Liver (tissue), 9 donors: ENCODE measurements around the gene ANKFN1. TPM values are rescaled to one million over a fixed set of nuclear protein-coding genes. Genes with fewer than 3 reads are reported as not detected.

Experiments
- DNase-seq: peaks from one replicate; pipeline ENCODE4 v3.0.0-alpha.2; 2017; ENCODE audit warnings: low spot score
- H3K27ac ChIP-seq, 2 donors: one replicate each; pipeline ENCODE4 v1.7.0; 2013; ENCODE audit warnings: inconsistent platforms in 2 of 2, low read length in 2 of 2, control low read depth in 1 of 2, low read depth in 1 of 2, mild to moderate bottlenecking in 1 of 2
- H3K27me3 ChIP-seq, 4 donors: one replicate each; pipeline versions ENCODE4 v1.6.1 to v1.7.0; 2013; ENCODE audit warnings: low read length in 3 of 4, inconsistent platforms in 1 of 4, mild to moderate bottlenecking in 1 of 4, moderate library complexity in 1 of 4; ENCODE audit not compliant: control insufficient read depth in 4 of 4, insufficient read depth in 4 of 4
- H3K36me3 ChIP-seq, 4 donors: one replicate each; pipeline versions ENCODE4 v1.6.1 to v1.7.0; 2013; ENCODE audit warnings: low read length in 3 of 4, mild to moderate bottlenecking in 3 of 4, low read depth in 1 of 4, moderate library complexity in 1 of 4; ENCODE audit not compliant: control insufficient read depth in 4 of 4, insufficient read depth in 3 of 4
- H3K4me1 ChIP-seq, 4 donors: one replicate each; pipeline versions ENCODE4 v1.6.1 to v1.7.0; 2013; ENCODE audit warnings: low read length in 3 of 4, mild to moderate bottlenecking in 3 of 4, moderate library complexity in 1 of 4; ENCODE audit not compliant: control insufficient read depth in 4 of 4, insufficient read depth in 4 of 4
- H3K4me3 ChIP-seq, 3 donors: one replicate each; pipeline versions ENCODE4 v1.6.1 to v1.7.0; 2013; ENCODE audit warnings: low read length in 3 of 3, control low read depth in 1 of 3, low read depth in 1 of 3, mild to moderate bottlenecking in 1 of 3
- H3K9ac ChIP-seq, 2 donors: one replicate each; pipeline ENCODE4 v1.7.0; 2013; ENCODE audit warnings: low read length in 2 of 2, mild to moderate bottlenecking in 2 of 2, moderate library complexity in 2 of 2, control low read depth in 1 of 2, low read depth in 1 of 2
- H3K9me3 ChIP-seq, 4 donors: one replicate each; pipeline versions ENCODE4 v1.6.1 to v1.7.0; 2013; ENCODE audit warnings: low read length in 3 of 4; ENCODE audit not compliant: control insufficient read depth in 4 of 4
- EGR1 ChIP-seq, 2 donors: IDR thresholded peaks; 2 replicates each; pipeline ENCODE4 v1.6.1; 2016 to 2018; ENCODE audit warnings: antibody characterized with exemption in 2 of 2, low read depth in 2 of 2
- FOXA1 ChIP-seq: IDR thresholded peaks from 2 replicates; pipeline ENCODE4 v1.6.1; 2016; ENCODE audit warnings: antibody characterized with exemption
- FOXA2 ChIP-seq: IDR thresholded peaks from 2 replicates; pipeline ENCODE4 v1.6.1; 2016; ENCODE audit warnings: antibody characterized with exemption
- GABPA ChIP-seq, 2 donors: IDR thresholded peaks in 1 of 2; conservative IDR thresholded peaks in 1 of 2; 2 replicates each; pipeline ENCODE4 v1.6.1; 2016; ENCODE audit warnings: antibody characterized with exemption in 2 of 2, mild to moderate bottlenecking in 1 of 2, moderate library complexity in 1 of 2
- HNF4A ChIP-seq, 2 donors: conservative IDR thresholded peaks; 2 replicates each; pipeline ENCODE4 v1.6.1; 2016; ENCODE audit warnings: antibody characterized with exemption in 2 of 2, mild to moderate bottlenecking in 2 of 2
- HNF4G ChIP-seq: IDR thresholded peaks from 2 replicates; pipeline ENCODE4 v1.6.1; 2016; ENCODE audit warnings: antibody characterized with exemption
- JUND ChIP-seq, 2 donors: IDR thresholded peaks; 2 replicates each; pipeline ENCODE4 v1.6.1; 2016; ENCODE audit warnings: antibody characterized with exemption in 2 of 2
- NR2F2 ChIP-seq: IDR thresholded peaks from 2 replicates; pipeline ENCODE4 v1.6.1; 2016; ENCODE audit warnings: antibody characterized with exemption
- RAD21 ChIP-seq, 2 donors: IDR thresholded peaks; 2 replicates each; pipeline ENCODE4 v1.6.1; 2016; ENCODE audit warnings: antibody characterized with exemption in 2 of 2, mild to moderate bottlenecking in 2 of 2
- RXRA ChIP-seq, 2 donors: IDR thresholded peaks; 2 replicates each; pipeline ENCODE4 v1.6.1; 2017 to 2018; ENCODE audit warnings: antibody characterized with exemption in 2 of 2, mild to moderate bottlenecking in 1 of 2
- SP1 ChIP-seq: IDR thresholded peaks from 2 replicates; pipeline ENCODE4 v1.6.1; 2018; ENCODE audit warnings: antibody characterized with exemption, mild to moderate bottlenecking
- TAF1 ChIP-seq: conservative IDR thresholded peaks from 2 replicates; pipeline ENCODE4 v1.6.1; 2016; ENCODE audit warnings: antibody characterized with exemption, mild to moderate bottlenecking
- YY1 ChIP-seq: IDR thresholded peaks from 2 replicates; pipeline ENCODE4 v1.6.1; 2016; ENCODE audit warnings: antibody characterized with exemption, mild to moderate bottlenecking
- WGBS: extraction: QIAGEN DNeasy Blood & Tissue Kit; methylation state at CpG from one replicate; pipeline ENCODE4 v1.1.7; 2013; 5-methylcytosine and 5-hydroxymethylcytosine counted together
- polyA plus RNA-seq, 2 donors: library from polyadenylated mRNA; stranded (reverse) in 1 of 2; unstranded in 1 of 2; fragments of 200-250 nt in 1 of 2; fragments of >200 nt in 1 of 2; fragmentation: Nextera tagmentation in 1 of 2; extraction: Ambion mirVana in 1 of 2; gene quantifications; one replicate each; pipeline versions ENCODE4 v1.2.1 to v1.2.3, GENCODE V29; 2013 to 2015
- total RNA-seq, 2 donors: library from RNA; depleted of rRNA; stranded (reverse); fragments of >200 nt; gene quantifications; one replicate each; pipeline ENCODE4 v1.2.3, GENCODE V29; 2014
- TF ChIP-seq, protein P1 (sequence below): IDR thresholded peaks from 2 replicates; pipeline ENCODE4 v1.6.1; 2016; ENCODE audit warnings: antibody characterized with exemption, mild to moderate bottlenecking
- TF ChIP-seq, protein P2 (sequence below): IDR thresholded peaks from 2 replicates; pipeline ENCODE4 v1.6.1; 2016; ENCODE audit warnings: antibody characterized with exemption
- TF ChIP-seq, protein P3 (sequence below): IDR thresholded peaks from 2 replicates; pipeline ENCODE4 v1.6.1; 2016; ENCODE audit warnings: antibody characterized with exemption
- TF ChIP-seq, protein P4 (sequence below): fragments of 150-350 bp; IDR thresholded peaks from 2 replicates; pipeline ENCODE4 v1.5.1; 2017; ENCODE audit warnings: improper control_type of control experiment, low read depth, low read length; ENCODE audit not compliant: missing input control
- donor health status: healthy.
- donor health status: healthy.
- donor health status: healthy.
- donor health status: healthy.
- donor health status: healthy.

Gene ANKFN1
- total and polyA plus RNA-seq, 4 donors: not detected

DNA sequence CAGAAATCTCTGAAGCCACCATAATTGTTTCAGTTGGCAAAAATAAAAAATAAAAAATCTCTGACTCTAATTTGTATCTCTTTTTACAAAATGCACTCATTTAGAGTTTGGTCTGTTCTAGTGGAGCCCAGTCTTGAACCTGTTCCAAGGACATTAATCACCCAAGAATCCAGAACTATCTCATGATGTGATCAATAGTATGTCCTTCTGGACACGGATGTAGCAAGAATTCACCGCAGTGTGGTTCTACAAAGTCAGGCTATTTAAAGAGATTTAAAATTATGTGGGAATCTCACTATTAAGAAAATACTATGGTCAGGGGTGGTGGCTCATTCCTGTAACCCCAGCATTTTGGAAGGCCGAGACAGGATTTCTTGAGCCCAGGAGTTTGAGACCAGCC, 21.8 kb upstream of the ANKFN1 start:
- TF ChIP-seq, protein P1, sequence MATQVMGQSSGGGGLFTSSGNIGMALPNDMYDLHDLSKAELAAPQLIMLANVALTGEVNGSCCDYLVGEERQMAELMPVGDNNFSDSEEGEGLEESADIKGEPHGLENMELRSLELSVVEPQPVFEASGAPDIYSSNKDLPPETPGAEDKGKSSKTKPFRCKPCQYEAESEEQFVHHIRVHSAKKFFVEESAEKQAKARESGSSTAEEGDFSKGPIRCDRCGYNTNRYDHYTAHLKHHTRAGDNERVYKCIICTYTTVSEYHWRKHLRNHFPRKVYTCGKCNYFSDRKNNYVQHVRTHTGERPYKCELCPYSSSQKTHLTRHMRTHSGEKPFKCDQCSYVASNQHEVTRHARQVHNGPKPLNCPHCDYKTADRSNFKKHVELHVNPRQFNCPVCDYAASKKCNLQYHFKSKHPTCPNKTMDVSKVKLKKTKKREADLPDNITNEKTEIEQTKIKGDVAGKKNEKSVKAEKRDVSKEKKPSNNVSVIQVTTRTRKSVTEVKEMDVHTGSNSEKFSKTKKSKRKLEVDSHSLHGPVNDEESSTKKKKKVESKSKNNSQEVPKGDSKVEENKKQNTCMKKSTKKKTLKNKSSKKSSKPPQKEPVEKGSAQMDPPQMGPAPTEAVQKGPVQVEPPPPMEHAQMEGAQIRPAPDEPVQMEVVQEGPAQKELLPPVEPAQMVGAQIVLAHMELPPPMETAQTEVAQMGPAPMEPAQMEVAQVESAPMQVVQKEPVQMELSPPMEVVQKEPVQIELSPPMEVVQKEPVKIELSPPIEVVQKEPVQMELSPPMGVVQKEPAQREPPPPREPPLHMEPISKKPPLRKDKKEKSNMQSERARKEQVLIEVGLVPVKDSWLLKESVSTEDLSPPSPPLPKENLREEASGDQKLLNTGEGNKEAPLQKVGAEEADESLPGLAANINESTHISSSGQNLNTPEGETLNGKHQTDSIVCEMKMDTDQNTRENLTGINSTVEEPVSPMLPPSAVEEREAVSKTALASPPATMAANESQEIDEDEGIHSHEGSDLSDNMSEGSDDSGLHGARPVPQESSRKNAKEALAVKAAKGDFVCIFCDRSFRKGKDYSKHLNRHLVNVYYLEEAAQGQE: no peak
- TF ChIP-seq, protein P2, sequence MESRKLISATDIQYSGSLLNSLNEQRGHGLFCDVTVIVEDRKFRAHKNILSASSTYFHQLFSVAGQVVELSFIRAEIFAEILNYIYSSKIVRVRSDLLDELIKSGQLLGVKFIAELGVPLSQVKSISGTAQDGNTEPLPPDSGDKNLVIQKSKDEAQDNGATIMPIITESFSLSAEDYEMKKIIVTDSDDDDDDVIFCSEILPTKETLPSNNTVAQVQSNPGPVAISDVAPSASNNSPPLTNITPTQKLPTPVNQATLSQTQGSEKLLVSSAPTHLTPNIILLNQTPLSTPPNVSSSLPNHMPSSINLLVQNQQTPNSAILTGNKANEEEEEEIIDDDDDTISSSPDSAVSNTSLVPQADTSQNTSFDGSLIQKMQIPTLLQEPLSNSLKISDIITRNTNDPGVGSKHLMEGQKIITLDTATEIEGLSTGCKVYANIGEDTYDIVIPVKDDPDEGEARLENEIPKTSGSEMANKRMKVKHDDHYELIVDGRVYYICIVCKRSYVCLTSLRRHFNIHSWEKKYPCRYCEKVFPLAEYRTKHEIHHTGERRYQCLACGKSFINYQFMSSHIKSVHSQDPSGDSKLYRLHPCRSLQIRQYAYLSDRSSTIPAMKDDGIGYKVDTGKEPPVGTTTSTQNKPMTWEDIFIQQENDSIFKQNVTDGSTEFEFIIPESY: no peak
- TF ChIP-seq, protein P3, sequence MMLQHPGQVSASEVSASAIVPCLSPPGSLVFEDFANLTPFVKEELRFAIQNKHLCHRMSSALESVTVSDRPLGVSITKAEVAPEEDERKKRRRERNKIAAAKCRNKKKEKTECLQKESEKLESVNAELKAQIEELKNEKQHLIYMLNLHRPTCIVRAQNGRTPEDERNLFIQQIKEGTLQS: no peak
- TF ChIP-seq SP1 (no peak), FOXA1 (no peak), FOXA2 (no peak), RAD21 (IDR thresholded peaks at IDR 0.05) (no peak), HNF4A (conservative IDR thresholded peaks at IDR 0.05) (no peak), NR2F2 (no peak), HNF4G (no peak), YY1 (no peak)
- DNase-seq: no peak

DNA sequence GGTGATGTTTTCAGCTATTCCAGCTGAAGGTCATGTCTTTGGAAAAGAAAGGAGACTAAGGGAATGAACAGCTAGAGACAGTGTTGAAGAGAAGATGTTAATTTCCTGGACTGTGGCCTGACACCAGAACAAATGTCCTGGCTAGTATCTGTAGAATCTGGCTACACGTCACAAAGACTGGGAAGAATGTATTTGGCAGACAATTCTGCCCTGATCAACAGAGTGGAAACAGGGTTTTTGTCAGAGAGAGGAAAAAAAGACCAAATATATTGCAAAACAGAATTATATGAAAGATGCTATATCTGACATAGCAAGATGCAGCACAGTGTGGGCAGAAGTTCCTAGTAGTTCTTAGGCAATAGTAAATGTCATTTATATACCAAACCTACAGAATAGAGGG, 17.0 kb upstream of the ANKFN1 start:
- H3K36me3 ChIP-seq: no peaks in the 10 kb centered on the region
- H3K4me3 ChIP-seq: no peak overlapping the region
- H3K9me3 ChIP-seq: no peaks in the 10 kb centered on the region
- no peak overlapping the region for H3K27ac ChIP-seq
- TF ChIP-seq HNF4A (conservative IDR thresholded peaks at IDR 0.05) (no peak), FOXA2 (no peak), YY1 (no peak), JUND (IDR thresholded peaks at IDR 0.05) (no peak), TAF1 (no peak), RAD21 (IDR thresholded peaks at IDR 0.05) (no peak), EGR1 (IDR thresholded peaks at IDR 0.05; ENCODE audit: low read depth in 2 of 2) (no peak), GABPA (IDR thresholded peaks at IDR 0.05 in 1 of 2, conservative IDR thresholded peaks at IDR 0.05 in 1 of 2) (no peak), NR2F2 (no peak), RXRA (IDR thresholded peaks at IDR 0.05) (no peak)
- TF ChIP-seq, protein P2: no peak
- TF ChIP-seq, protein P3: no peak
- TF ChIP-seq, protein P4, sequence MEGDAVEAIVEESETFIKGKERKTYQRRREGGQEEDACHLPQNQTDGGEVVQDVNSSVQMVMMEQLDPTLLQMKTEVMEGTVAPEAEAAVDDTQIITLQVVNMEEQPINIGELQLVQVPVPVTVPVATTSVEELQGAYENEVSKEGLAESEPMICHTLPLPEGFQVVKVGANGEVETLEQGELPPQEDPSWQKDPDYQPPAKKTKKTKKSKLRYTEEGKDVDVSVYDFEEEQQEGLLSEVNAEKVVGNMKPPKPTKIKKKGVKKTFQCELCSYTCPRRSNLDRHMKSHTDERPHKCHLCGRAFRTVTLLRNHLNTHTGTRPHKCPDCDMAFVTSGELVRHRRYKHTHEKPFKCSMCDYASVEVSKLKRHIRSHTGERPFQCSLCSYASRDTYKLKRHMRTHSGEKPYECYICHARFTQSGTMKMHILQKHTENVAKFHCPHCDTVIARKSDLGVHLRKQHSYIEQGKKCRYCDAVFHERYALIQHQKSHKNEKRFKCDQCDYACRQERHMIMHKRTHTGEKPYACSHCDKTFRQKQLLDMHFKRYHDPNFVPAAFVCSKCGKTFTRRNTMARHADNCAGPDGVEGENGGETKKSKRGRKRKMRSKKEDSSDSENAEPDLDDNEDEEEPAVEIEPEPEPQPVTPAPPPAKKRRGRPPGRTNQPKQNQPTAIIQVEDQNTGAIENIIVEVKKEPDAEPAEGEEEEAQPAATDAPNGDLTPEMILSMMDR: no peak
- peaks cover 0 to 3% (median 0%) of the 10 kb centered on the region in 4 donors for H3K27me3 ChIP-seq
- no peak for DNase-seq
- no peaks in the 10 kb centered on the region for H3K4me1 ChIP-seq
- WGBS: 66% methylated on average over 1 of the region's 1 CpG
- no peak overlapping the region for H3K9ac ChIP-seq

More for the DNA sequence above, 21.8 kb upstream of the ANKFN1 start:
- Histone ChIP-seq H3K36me3 (no peaks in the 10 kb centered on the region), H3K27ac (no peak overlapping the region), H3K4me1 (peaks cover 0 to under 1% (median 0%) of the 10 kb centered on the region in 4 donors), H3K9me3 (no peaks in the 10 kb centered on the region), H3K27me3 (peaks cover 0 to 3% (median 0%) of the 10 kb centered on the region in 4 donors), H3K9ac (no peak overlapping the region), H3K4me3 (no peak overlapping the region)
- WGBS: 93% methylated on average over 3 of the region's 3 CpGs
